Endothelial cell of umbilical vein (primary cell): ENCODE measurements around the gene NAA20.

ENCODE experiments used
- EZH2 ChIP-seq: IDR thresholded peaks from 2 replicates; pipeline ENCODE4 v1.6.1; 2012; ENCODE audit warnings: borderline replicate concordance, low read depth, mild to moderate bottlenecking, moderate library complexity, low read length, inconsistent platforms; ENCODE audit not compliant: severe bottlenecking
- GATA2 ChIP-seq: IDR thresholded peaks from 2 replicates; pipeline ENCODE4 v1.7.0; 2011; ENCODE audit warnings: low read depth, mild to moderate bottlenecking, moderate library complexity, mixed read lengths, low read length; ENCODE audit not compliant: insufficient read length, insufficient read depth
- MYC ChIP-seq: IDR thresholded peaks from one replicate; pipeline ENCODE4 v1.6.1; 2011; ENCODE audit warnings: mild to moderate bottlenecking, low read depth, low read length
- POLR2A ChIP-seq: IDR thresholded peaks from 2 replicates; pipeline ENCODE4 v1.6.1; 2012; ENCODE audit warnings: low read depth, mild to moderate bottlenecking, control low read depth, low read length
- TF ChIP-seq, protein P1 (sequence below), 2 donors: IDR thresholded peaks; 1 replicate in 1 of 2; 2 replicates in 1 of 2; pipeline ENCODE4 v1.5.1; 2011; ENCODE audit warnings: low read length in 2 of 2, mild to moderate bottlenecking in 2 of 2, moderate library complexity in 2 of 2, control low read depth in 1 of 2, inconsistent platforms in 1 of 2, low read depth in 1 of 2; ENCODE audit not compliant: insufficient read depth in 1 of 2; ENCODE audit errors: extremely low read depth in 1 of 2

- no peak for TF ChIP-seq EZH2
- no peak for TF ChIP-seq POLR2A
- TF ChIP-seq, protein P1, sequence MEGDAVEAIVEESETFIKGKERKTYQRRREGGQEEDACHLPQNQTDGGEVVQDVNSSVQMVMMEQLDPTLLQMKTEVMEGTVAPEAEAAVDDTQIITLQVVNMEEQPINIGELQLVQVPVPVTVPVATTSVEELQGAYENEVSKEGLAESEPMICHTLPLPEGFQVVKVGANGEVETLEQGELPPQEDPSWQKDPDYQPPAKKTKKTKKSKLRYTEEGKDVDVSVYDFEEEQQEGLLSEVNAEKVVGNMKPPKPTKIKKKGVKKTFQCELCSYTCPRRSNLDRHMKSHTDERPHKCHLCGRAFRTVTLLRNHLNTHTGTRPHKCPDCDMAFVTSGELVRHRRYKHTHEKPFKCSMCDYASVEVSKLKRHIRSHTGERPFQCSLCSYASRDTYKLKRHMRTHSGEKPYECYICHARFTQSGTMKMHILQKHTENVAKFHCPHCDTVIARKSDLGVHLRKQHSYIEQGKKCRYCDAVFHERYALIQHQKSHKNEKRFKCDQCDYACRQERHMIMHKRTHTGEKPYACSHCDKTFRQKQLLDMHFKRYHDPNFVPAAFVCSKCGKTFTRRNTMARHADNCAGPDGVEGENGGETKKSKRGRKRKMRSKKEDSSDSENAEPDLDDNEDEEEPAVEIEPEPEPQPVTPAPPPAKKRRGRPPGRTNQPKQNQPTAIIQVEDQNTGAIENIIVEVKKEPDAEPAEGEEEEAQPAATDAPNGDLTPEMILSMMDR (IDR thresholded peaks at IDR 0.05; ENCODE audit: extremely low read depth in 1 of 2, insufficient read depth in 1 of 2, low read depth in 1 of 2, low read length in 2 of 2) = no peak
- no peak for TF ChIP-seq GATA2
- TF ChIP-seq MYC = no peak
These were observed 47.5 kb upstream of the NAA20 start for GRCh38 chr20:19969507-19970255.
